Body of pancreas (tissue), 4 donors: ENCODE data around the gene TNP1.

ENCODE experiments used
- POLR2A ChIP-seq, 3 donors: fragments of 450-650 bp; IDR thresholded peaks; one replicate each; pipeline ENCODE4 v1.6.1; 2016; ENCODE audit warnings: antibody characterized with exemption in 3 of 3, mild to moderate bottlenecking in 2 of 3
- TF ChIP-seq, protein P1 (sequence below), 7 experiments: fragments of 450-650 bp in 4 of 7; fragments of 200-600 bp in 3 of 7; sonication (generic) in 3 of 7; IDR thresholded peaks; one replicate each; pipeline ENCODE4 v1.5.1; 2016 to 2019; ENCODE audit warnings: antibody characterized with exemption in 7 of 7

GRCh38 chr2:216871333-216871934 lies 11.6 kb upstream of the TNP1 start:
- no peak for TF ChIP-seq POLR2A (IDR thresholded peaks at IDR 0.05)
- TF ChIP-seq, protein P1, sequence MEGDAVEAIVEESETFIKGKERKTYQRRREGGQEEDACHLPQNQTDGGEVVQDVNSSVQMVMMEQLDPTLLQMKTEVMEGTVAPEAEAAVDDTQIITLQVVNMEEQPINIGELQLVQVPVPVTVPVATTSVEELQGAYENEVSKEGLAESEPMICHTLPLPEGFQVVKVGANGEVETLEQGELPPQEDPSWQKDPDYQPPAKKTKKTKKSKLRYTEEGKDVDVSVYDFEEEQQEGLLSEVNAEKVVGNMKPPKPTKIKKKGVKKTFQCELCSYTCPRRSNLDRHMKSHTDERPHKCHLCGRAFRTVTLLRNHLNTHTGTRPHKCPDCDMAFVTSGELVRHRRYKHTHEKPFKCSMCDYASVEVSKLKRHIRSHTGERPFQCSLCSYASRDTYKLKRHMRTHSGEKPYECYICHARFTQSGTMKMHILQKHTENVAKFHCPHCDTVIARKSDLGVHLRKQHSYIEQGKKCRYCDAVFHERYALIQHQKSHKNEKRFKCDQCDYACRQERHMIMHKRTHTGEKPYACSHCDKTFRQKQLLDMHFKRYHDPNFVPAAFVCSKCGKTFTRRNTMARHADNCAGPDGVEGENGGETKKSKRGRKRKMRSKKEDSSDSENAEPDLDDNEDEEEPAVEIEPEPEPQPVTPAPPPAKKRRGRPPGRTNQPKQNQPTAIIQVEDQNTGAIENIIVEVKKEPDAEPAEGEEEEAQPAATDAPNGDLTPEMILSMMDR (IDR thresholded peaks at IDR 0.05) = no peak
